OCI-LY7 (cell line): ENCODE results near the gene EIF5A2.

Experiments used
- EZH2phosphoT487 ChIP-seq: fragments of 200-600 bp; sonication (generic); IDR thresholded peaks from 2 replicates; pipeline ENCODE4 v1.6.1; 2018; ENCODE audit warnings: low read depth, borderline replicate concordance, mild to moderate bottlenecking, mixed run types, antibody characterized with exemption, low read length, moderate library complexity, mixed read lengths
- TF ChIP-seq, protein P1 (sequence below): fragments of 200-600 bp; sonication (generic); conservative IDR thresholded peaks from 2 replicates; pipeline ENCODE4 v1.5.1; 2014; ENCODE audit warnings: mild to moderate bottlenecking, antibody characterized with exemption, low read length, moderate library complexity, mixed read lengths

DNA sequence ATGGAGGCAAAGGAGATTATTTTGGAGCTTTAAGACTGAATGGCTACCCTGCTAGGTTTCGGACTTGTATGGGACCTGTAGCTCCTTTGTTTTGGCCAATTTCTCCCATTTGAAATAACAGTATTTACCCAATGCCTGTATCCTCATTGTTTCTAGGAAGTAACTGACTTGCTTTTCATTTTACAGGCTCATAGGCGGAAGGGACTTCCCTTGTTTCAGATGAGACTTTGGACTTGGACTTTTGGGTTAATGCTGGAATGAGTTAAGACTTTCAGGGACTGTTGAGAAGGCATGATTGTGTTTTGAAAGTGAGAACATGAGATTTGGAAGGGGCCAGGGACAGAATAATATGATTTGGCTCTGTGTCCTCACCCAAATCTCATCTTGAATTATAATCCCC is 10.5 kb downstream of the EIF5A2 start:
- TF ChIP-seq, protein P1, sequence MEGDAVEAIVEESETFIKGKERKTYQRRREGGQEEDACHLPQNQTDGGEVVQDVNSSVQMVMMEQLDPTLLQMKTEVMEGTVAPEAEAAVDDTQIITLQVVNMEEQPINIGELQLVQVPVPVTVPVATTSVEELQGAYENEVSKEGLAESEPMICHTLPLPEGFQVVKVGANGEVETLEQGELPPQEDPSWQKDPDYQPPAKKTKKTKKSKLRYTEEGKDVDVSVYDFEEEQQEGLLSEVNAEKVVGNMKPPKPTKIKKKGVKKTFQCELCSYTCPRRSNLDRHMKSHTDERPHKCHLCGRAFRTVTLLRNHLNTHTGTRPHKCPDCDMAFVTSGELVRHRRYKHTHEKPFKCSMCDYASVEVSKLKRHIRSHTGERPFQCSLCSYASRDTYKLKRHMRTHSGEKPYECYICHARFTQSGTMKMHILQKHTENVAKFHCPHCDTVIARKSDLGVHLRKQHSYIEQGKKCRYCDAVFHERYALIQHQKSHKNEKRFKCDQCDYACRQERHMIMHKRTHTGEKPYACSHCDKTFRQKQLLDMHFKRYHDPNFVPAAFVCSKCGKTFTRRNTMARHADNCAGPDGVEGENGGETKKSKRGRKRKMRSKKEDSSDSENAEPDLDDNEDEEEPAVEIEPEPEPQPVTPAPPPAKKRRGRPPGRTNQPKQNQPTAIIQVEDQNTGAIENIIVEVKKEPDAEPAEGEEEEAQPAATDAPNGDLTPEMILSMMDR: no peak
- TF ChIP-seq EZH2phosphoT487: no peak
